ENCODE measurements around the gene TTC9B.
"Not testable (repeated sequence)": the region's sequence is repeated elsewhere in the genome, so short reads cannot be mapped to it uniquely, and the experiment has no call there.

TTC9B gene

DNA sequence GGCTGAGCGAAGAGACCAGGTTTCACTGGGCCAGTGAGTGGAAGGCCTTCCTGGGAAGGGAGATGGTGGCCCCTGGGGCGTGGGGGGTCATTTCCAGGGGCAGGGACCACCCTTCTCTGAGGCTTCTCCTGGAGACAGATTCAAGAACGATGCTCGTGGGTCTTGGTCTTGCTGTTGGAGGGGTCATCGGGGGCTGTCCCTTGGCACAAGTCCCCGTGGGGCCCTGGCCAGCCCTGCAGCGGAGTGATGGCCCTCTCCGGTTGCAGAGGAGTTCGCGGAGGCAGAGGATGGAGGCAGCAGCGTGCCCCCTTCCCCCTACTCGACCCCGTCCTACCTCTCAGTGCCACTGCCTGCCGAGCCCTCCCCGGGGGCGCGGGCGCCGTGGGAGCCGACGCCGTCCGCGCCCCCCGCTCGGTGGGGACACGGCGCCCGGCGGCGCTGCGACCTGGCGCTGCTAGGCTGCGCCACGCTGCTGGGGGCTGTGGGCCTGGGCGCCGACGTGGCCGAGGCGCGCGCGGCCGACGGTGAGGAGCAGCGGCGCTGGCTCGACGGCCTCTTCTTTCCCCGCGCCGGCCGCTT, 4.8 kb downstream of the TTC9B start:
- DNase-seq, result no peak

DNA sequence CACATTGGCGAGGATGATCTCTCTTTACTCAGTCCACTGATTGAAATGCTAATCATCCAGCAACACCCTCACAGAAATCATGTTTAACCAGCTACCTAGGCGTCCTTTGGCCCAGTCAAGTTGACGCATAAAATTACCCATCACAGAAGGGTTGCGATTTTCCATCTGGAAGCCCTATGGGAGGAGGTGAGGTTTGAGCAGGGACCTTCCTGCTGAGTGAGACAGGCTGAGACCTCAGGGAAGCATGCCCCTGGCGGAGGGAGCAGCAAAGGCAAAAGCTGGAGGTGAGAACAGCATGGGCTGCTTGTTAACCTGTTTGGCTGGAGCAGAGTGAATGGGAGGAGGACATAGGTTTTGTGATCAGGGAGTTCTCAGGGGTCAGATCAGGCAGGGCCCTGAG, 7.3 kb downstream of the TTC9B start:
- DNase-seq, result no peak

DNA sequence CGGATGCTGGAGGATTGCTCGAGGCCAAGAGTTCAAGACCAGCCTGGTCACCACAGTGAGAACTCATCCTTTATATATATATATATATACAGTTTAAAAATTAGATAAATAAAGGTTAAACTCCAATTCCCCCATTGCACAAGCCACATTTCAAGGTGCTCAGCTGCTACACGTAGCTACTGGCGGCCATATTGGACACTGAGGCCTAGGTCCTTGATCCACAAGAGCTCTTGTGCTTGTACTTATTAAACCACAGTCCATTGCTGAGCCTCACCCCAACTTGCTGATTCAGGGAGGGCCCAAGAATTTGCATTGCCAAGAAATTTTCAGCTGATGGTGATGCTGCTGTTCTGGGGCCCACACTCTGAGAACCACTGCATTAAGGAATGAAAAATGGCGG, 9.6 kb downstream of the TTC9B start:
- no peak for DNase-seq

GRCh38 chr19:40205760-40206159, 12.4 kb downstream of the TTC9B start:
- no peak for DNase-seq

GRCh38 chr19:40204381-40204780, 13.8 kb downstream of the TTC9B start:
- no peak for DNase-seq

DNA sequence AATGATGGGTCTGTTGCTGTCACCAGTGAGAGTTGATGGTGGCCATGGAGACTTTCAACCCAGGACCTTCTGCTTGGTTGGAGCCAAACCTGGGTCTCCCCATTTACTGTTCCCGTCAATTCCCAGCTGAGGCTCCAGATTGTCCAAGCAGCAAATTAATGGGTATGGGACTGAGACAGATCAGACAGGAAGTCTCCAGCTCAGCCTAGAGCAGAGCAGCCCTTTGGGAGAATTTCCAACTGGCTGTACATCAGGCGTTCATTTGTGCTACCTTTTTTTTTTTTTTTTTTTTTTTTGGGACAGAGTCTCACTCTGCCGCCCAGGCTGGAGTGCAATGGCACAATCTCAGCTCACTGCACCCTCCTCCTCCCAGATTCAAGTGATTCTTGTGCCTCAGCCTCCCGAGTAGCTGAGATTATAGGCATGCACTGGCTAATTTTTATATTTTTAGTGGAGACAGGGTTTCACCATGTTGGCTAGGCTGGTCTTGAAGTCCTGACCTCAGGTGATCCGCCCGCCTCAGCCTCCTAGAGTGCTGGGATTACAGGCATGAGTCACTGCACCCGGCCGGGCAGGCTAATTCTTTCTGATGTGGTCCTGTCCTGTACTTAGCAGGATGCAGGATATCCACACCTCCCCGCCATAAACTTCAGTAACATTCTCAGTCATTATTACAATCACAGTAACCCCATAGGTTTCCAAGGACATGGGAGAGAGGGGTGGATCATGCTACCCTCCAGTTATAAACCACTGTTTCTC, 17.7 kb downstream of the TTC9B start:
- no peak for DNase-seq

- DNase-seq, result no peak
Observed at GRCh38 chr19:40198272-40198990, 19.8 kb downstream of the TTC9B start.

DNA sequence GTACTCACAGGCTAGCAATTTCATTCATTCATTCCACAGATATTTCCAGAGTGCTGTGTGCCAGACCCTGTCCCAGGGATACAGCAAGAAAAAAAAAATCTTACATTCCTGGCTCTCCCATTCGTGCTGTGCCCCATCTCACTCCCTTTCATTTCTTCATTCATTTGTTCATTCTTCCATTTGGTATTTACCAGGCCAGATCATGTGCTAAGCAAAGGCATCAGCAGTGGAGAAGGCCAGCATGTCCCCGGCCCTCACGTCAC, 24.7 kb downstream of the TTC9B start:
- DNase-seq, result no peak

GRCh38 chr19:40192758-40193586, 25.2 kb downstream of the TTC9B start:
- DNase-seq, result no peak

GRCh38 chr19:40191836-40192646, 26.1 kb downstream of the TTC9B start:
- DNase-seq, result no peak

GRCh38 chr19:40190891-40191835, 27.0 kb downstream of the TTC9B start, which contains the start of gene MAP3K10:
MAP3K10 (plus strand) TSS chr19:40191426; CDS start chr19:40192032, 606 bp downstream.
- DNase-seq, result peak; percentile 18 to 36

DNA sequence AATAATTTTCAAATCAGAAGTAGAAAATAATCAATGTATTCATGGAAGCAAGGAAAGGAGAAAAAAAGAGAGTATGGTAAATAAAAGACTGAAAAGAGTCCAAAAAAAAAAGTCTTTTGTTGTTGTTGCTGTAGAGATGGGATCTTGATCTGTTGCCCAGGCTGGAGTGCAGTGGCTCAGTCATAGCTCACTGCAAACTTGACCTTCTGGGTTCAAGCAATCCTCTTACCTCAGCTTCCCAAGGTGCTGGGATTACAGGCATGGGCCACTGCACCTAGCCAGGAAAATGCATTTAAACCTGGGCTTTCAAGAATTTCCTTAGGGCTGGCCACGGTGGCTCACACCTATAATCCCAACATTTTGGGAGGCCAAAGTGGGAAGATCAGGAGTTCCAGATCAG, 33.9 kb downstream of the TTC9B start:
- no peak for DNase-seq

- DNase-seq, result no peak
Observed at GRCh38 chr19:40178756-40179155, 39.4 kb downstream of the TTC9B start.

DNA sequence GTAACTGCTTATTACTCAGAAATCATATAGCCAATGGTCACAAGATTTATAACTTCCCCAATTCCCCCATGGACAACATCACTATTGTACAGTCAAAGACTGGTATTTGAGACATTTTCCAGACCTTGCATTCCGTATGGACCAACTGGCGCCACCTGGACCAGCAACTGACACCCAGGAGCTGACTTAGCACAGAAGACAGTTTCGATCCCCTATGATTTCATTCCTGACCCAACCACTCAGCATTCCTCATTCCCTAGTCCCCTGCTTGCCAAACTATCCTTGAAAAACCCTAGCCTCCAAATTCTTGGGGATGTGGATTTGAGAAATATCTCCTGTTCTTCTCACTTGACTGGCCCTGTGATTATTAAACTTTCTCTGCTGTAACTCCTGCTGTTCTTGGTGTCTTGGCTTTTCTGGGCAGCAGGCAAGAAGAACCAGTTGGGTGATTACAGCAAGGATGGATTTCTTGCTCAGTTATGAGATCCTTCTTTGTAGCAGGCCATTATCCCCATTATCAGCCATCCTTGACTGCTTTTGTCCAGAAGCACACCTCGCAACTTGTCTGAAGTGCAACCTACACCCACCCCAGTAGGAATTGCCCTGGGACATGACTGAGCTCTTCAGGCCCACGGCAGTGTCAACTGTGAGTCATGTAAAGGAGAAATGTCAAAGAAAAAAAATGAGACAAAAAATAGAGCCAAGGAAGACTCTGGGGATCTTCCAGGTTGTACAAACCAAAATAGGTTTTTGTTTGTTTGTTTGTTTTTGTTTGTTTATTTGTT, 40.7 kb downstream of the TTC9B start:
- DNase-seq, result no peak

DNA sequence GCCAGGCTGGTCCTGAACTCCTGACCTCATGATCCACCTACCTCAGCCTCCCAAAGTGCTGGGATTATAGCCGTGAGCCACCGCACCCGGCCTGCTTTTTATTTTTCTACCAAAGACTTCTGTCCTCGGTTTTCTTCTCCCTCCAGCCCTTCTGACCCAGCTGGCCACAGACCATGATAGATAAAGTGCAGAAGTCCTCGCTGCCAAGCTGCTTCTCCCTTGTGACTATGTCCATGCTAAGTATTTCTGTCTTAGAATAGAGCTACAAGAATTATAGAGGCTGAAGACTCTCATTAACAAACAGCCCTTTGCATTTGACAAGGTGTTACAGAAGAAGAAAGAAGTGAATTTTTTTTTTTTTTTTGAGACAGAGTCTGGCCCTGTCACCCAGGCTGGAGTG, 42.4 kb downstream of the TTC9B start:
- no peak for DNase-seq

DNA sequence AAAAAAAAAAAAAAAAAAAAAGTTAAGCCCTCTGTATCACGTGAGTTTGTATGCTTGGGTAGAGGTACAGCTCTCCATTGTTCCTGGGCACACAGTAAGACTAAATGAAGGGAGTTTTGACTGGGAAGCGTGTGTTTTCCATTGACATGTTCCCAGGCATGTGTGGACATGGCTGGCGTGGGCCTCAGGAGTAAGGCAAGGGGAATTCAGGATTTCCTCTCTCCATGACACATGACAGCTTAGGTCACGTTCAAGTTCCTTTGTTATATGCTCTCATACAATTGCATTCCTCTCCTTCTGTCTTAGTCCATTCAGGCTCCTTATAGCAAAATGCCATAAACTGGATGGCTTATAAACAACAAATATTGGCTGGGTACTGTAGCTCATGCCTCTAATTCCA, 44.1 kb downstream of the TTC9B start:
- no peak for DNase-seq

- not testable (repeated sequence) for DNase-seq
Observed at GRCh38 chr19:40171293-40171692, 46.9 kb downstream of the TTC9B start.

GRCh38 chr19:40170303-40170989, 47.7 kb downstream of the TTC9B start:
- not testable (repeated sequence) for DNase-seq

- DNase-seq, result not testable (repeated sequence)
Observed at GRCh38 chr19:40169482-40170302, 48.5 kb downstream of the TTC9B start.

Data from bone marrow (tissue), 2 donors.